ENCODE results near the gene PJVK.
A peak's percentile ranks its signal among the peaks of the same experiment; 100 is the strongest.

Gene PJVK

GRCh38 chr2:178480227-178481181 lies 29.3 kb downstream of the PJVK start, which contains the start of gene PLEKHA3:
PLEKHA3 (plus strand) TSS chr2:178480457; CDS start chr2:178480870, 413 bp downstream.
- peak; percentile 93 for DNase-seq (ENCODE audit: low read depth)

- DNase-seq (ENCODE audit: low read depth), result no peak
Observed at GRCh38 chr2:178482437-178482836, 31.3 kb downstream of the PJVK start.

DNA sequence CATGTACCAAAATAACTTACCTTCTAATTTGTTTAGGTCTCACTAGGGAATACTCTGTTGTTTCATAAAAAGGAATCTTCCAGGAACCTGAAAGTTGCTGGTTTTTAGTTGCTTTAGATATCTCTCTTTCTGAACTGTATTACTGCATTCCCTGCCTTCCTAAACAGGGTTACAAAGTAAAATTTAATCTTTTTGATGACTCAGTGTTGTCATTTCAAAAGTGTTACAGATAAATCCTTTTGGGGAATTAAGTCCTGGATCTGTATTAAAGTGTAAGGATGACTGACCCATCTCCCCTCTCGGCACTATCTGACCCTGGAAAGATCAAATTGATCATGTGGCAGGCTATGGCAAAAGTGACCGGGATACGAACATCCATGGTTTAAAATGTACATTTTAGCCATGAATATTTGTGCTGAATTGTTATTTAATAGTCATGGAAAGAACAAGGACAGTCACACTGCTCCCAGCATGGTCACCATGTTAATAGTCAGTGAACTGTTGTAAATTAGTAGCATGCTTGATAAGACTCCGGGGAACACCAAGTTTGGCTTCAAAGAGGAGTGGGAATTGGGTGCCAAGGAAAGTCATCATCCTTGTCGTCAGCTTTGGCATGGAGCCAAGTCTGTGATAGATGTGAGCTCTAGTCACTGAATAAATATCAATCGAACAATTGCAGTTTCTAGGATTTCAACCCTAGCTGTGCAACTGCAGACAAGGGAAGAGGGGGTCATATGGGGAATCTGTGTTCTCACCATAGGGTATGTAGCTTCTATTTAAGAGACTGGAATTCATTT lies 33.3 kb downstream of the PJVK start:
- DNase-seq (ENCODE audit: low read depth), result no peak

DNA sequence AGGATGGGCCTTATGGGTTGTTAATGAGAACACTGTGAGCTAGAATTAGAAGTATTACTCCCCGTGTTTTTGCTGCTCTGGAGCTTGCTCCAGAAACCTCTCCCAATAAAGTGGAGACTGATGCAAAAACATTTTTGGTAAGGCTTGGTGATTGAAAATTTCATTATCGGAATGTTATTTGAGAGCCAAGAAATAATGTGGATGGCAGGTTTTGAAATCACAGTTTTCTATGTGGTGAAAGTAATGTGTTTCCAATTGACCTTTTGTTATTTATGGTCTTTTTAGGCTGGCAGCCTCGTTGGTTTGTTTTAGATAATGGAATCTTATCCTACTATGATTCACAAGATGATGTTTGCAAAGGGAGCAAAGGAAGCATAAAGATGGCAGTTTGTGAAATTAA lies 34.2 kb downstream of the PJVK start:
- no peak for DNase-seq (ENCODE audit: low read depth)

GRCh38 chr2:178491612-178492011 lies 40.4 kb downstream of the PJVK start:
- no peak for DNase-seq (ENCODE audit: low read depth)

DNA sequence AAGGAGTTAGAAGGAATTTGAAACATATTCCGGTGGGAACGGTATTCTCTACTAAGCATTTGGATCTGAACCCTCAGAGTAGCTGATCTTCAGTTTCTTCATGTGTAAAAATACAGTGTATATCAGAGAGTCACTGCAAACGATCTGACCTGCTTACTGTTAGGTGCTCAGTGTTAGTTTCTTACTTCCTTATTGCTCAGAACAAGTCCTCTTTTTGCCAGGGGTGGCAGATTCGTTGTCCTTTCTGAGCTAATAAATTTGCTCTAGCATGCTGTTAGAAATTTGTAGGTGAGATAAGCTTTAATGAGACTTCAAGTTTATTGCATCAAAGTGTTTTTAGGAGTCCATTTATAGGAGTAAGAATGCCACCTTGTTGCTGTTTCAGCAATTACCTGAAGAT lies 44.9 kb downstream of the PJVK start:
- no peak for DNase-seq (ENCODE audit: low read depth)

DNA sequence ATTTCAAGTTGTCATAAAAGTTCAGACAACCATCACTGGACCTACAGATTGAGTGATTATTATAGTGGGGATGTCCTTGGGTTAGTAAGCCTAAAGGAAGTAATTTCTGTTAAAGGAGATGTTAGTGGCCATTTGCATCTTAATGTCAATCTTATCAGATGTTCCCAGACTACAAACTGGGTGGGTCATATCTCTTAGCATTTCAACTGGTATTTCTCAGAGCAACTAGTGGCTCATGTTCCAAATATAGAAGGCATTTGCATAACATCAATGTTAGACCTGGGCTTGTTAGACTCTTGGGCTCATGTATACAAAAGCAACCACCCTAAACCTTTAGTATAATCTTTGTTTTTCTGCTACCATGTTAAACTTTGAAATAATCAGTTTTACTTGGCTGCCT lies 47.0 kb downstream of the PJVK start:
- no peak for DNase-seq (ENCODE audit: low read depth)

GRCh38 chr2:178499640-178500039 lies 48.5 kb downstream of the PJVK start:
- DNase-seq (ENCODE audit: low read depth), result no peak

DNA sequence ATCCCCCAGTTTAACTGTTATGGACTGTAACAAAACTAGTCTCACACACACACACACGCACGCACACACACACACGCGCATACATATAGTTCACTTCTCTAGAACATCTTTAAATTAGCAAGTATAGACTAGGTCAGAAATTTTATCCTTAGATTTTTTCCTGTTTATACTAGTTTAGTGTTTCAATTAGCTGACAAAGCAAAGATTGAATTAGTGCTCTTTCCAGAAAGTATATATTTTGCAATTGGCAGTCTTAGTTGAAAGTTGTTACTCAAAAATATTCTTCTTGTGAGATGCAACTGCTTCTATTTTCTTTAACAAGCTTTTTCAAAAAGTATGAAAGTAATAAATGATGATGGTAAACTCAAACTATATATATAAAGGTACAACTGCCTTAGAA lies 51.6 kb downstream of the PJVK start:
- no peak for DNase-seq (ENCODE audit: low read depth)

- no peak for DNase-seq (ENCODE audit: low read depth)
Observed at GRCh38 chr2:178506101-178506500, 54.9 kb downstream of the PJVK start.

GRCh38 chr2:178506524-178506923 lies 55.3 kb downstream of the PJVK start:
- DNase-seq (ENCODE audit: low read depth), result no peak

GRCh38 chr2:178506949-178507348 lies 55.8 kb downstream of the PJVK start:
- DNase-seq (ENCODE audit: low read depth), result no peak

- DNase-seq (ENCODE audit: low read depth), result no peak
Observed at GRCh38 chr2:178508646-178509045, 57.5 kb downstream of the PJVK start.

- no peak for DNase-seq (ENCODE audit: low read depth)
Observed at GRCh38 chr2:178510384-178510783, 59.2 kb downstream of the PJVK start.

All from iris pigment epithelial cell (primary cell).